Thyroid gland (tissue), 4 donors: ENCODE data around the gene EFNB1.

ENCODE experiments used
- CTCF ChIP-seq, 6 experiments: fragments of 200-600 bp in 3 of 6; fragments of 450-650 bp in 3 of 6; sonication (generic) in 3 of 6; IDR thresholded peaks; one replicate each; pipeline ENCODE4 v1.5.1; 2016 to 2019; ENCODE audit warnings: antibody characterized with exemption in 6 of 6, mild to moderate bottlenecking in 2 of 6, inconsistent platforms in 1 of 6, moderate library complexity in 1 of 6
- POLR2A ChIP-seq, 2 donors: fragments of 450-650 bp; IDR thresholded peaks; one replicate each; pipeline ENCODE4 v1.6.1; 2017; ENCODE audit warnings: antibody characterized with exemption in 2 of 2, mild to moderate bottlenecking in 2 of 2, moderate library complexity in 1 of 2

DNA sequence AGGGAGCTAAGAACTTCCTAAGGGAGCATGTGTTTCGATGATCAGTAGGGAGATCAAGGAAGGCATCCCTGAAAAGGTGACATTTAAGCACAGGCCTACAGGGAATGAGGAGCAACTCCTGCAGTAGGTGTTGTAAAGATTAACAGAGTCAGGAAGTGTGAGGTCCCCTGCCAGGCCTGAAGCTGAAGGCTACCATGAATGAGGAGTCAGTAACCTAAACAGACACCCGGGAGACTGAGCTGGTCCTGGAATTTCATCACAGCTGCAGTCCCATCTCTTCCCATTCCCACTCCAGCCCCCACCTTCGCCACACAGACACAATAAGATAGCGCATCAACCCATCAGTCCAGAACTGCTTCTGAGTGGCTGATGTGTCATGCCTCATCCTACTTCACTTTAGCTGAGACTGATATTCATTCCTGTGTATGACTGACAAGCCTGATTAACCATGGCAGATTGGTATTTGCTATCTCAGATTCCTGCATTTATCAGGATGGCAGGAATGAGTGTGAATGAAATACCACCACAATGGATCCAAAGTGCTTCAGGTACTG, 27.0 kb upstream of the EFNB1 start:
- TF ChIP-seq CTCF (IDR thresholded peaks at IDR 0.05): no peak
- no peak for TF ChIP-seq POLR2A (IDR thresholded peaks at IDR 0.05)
